Loucy (cell line): ENCODE measurements around the gene MTFR1L.

Experiments used
- EZH2phosphoT487 ChIP-seq: fragments of 200-600 bp; IDR thresholded peaks from 2 replicates; pipeline ENCODE4 v1.6.1; 2018; ENCODE audit warnings: antibody characterized with exemption, mild to moderate bottlenecking, moderate library complexity, borderline replicate concordance
- TF ChIP-seq, protein P1 (sequence below): fragments of 200-600 bp; sonication (generic); conservative IDR thresholded peaks from 2 replicates; pipeline ENCODE4 v1.5.1; 2014; ENCODE audit warnings: mild to moderate bottlenecking, antibody characterized with exemption, low read length

DNA sequence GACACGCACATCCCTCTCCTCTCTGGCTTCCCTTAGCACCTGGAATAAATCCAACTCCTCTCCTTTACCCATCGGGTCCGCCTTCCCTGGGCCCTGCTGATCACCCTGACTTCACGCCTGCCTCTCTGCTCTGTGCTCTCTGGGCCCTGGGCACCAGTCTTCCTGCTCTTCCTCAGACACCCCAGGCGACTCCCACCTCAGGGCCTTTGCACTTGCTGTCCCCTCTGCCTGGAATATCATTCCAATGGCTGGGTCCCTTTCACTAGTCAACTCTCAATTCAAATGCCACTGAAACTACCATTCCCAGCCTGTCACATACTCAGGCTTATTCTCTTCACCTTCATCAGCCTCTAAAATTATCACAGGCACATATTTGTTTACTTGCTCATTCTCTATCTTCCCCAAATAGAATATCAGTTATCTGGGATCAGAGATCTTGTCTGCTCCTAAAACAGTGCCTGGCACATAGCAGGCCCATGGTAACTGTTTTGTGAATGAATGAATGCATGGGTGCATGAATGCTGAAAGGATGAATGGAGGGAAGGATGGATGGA lies 47.0 kb upstream of the MTFR1L start:
- TF ChIP-seq, protein P1, sequence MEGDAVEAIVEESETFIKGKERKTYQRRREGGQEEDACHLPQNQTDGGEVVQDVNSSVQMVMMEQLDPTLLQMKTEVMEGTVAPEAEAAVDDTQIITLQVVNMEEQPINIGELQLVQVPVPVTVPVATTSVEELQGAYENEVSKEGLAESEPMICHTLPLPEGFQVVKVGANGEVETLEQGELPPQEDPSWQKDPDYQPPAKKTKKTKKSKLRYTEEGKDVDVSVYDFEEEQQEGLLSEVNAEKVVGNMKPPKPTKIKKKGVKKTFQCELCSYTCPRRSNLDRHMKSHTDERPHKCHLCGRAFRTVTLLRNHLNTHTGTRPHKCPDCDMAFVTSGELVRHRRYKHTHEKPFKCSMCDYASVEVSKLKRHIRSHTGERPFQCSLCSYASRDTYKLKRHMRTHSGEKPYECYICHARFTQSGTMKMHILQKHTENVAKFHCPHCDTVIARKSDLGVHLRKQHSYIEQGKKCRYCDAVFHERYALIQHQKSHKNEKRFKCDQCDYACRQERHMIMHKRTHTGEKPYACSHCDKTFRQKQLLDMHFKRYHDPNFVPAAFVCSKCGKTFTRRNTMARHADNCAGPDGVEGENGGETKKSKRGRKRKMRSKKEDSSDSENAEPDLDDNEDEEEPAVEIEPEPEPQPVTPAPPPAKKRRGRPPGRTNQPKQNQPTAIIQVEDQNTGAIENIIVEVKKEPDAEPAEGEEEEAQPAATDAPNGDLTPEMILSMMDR: no peak
- TF ChIP-seq EZH2phosphoT487: no peak
